ENCODE results near the gene CHD3.
"Not testable (repeated sequence)": the region's sequence is repeated elsewhere in the genome, so short reads cannot be mapped to it uniquely, and the experiment has no call there.

CHD3 gene

DNA sequence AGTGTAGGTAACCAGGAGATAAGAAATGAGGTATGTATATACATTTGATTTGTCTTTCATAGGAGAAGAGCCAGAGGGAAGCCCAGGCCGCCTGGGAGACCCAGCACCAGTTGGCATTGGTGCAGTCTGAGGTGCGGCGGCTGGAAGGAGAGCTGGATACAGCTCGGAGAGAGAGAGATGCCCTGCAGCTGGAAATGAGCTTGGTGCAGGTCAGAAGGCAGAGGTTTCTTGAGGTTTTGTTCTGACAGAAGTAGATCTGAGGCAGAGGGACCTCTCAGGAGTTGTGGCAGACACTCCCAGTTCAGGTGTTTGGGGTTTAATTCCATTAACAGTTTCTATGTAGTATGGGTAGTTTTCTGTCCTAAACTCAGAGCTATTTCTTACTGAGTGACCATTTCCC, 51.4 kb downstream of the CHD3 start:
- DNase-seq = no peak

DNA sequence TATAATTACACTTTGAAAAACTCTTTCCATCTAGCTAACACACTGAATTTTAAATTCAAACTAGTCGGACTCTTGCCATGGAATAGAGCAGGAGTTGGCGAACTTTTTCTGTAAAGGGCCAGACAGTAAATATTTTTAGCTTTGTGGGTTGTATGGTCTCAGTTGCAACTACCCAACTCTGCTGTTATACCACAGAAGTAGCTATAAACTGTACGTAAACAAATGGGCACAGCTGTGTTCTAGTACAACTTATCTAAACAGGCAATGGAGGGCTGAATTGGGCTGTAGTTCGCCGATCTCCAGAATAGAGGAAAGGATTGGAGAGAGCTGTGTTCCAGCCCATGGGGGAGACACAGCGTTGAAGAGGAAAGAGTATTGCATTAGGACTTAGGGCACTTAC, 52.2 kb downstream of the CHD3 start:
- no peak for DNase-seq

DNA sequence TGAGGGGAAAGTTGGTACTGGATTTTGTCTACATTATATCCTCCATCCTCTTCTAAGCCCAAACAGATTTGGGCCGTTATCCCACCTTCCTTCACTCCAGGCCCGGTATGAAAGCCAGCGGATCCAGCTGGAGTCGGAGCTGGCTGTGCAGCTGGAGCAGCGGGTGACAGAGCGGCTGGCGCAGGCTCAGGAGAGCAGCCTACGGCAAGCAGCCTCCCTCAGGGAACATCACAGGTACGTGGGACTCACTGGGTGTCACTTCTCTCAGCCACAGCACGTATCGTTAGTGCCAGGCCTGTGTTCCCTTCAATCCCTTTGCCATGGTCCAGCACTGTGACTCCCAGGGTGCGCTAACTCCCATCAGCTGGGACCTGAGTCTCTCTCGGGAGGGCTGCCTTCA, 54.7 kb downstream of the CHD3 start:
- DNase-seq = no peak

DNA sequence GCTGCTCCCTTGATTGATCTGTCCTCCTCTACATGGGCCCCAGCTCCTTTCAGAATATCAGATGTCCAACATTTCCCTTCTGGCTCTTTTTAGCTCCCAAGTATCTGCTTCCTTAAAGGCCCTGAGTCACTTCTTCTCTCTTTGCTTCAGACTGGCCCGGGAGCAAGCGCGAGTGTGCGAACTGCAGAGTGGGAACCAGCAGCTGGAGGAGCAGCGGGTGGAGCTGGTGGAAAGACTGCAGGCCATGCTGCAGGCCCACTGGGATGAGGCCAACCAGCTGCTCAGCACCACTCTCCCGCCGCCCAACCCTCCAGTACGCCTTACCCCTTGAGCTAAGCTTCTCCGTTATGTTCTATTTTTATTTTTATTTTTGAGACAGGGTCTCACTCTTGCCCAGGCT, 55.7 kb downstream of the CHD3 start:
- no peak for DNase-seq

DNA sequence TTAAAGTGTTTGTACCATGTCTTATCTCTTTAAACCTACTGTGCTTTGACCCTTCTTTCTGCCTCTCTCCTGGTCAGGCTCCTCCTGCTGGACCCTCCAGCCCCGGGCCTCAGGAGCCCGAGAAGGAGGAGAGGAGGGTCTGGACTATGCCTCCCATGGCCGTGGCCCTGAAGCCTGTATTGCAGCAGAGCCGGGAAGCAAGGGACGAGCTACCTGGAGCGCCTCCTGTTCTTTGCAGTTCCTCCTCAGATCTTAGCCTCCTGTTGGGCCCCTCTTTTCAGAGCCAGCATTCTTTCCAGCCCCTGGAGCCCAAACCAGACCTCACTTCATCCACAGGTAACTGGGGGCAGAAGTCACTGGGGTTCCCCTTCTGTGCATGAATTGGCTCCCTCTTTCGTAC, 57.1 kb downstream of the CHD3 start:
- DNase-seq = no peak

DNA sequence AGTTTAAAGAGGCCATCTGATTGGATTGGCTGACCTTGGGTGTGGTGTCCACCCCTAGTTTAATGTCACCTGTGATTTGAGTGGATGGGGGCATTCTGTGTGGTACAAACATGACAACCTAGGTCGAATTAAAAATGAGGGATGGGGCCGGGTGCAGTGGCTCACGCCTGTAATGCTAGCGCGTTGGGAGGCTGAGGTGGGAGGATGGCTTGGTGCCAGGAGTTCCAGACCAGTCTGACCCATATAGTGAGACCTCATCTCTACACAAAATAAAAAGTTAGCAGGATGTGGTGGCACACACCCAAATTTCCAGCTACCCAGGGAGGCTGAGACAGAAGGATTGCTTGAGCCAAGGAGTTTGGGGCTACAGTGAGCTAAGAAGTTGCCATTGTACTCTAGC, 57.9 kb downstream of the CHD3 start:
- DNase-seq = no peak

DNA sequence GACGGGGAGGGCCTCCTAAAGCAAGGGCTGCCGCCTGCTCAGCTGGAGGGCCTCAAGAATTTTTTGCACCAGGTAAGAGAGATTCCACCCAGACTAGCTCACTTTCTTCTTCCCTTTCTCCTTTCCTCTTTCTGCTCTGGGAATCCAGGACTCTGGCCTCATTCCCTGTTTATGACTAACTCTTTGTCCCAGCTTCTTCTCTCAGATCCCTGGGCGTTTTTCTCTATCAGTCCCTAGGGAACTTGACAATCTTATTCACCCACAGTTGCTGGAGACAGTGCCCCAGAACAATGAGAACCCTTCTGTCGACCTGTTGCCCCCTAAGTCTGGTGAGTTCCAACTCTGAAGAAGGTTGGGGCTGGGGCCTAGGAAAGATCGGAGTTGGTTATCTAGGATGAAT, 59.1 kb downstream of the CHD3 start:
- no peak for DNase-seq

DNA sequence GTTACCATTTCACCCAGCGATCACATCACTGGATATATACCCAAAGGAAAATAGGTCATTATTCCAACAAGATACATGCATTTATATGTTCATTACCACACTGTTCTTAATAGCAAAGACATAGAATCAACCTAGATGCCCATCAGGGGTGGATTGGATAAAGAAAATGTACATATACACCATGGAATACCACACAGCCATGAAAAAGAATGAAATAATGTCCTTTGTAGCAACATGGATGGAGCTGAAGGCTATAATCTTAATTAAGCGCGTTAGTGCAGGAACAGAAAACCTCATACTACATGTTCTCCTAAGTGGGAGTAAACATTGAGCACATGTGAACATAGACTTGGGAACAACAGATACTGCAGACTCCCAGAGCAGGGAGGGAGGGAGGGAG, 62.0 kb downstream of the CHD3 start:
- no peak for DNase-seq

DNA sequence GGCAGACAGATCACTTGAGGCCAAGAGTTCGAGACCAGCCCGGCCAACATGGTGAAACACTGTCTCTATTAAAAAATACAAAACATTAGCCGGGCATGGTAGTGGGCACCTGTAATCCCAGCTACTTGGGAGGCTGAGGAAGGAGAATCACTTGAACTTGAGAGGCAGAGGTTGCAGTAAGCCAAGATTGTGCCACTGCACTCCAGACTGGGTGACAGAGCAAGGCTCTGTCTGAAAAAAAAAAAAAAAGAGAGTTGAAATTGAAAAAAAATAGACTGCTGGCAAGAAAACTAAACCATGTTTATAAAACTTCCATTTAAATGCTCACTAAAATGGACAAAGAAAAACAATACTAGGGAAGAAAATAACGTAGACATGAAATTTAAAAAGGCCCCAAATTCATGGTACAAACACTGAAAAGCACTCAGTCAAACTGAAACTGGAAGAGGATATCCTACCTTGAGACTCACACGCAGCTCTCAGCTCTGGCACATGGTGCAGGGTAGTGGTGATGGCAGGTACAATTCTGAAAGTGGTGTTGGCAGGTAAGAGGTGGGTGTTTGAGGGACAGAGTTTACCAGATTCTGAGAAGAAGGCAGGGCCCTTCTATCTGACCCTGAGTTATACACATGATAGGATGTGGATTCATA, 62.7 kb downstream of the CHD3 start:
- no peak for DNase-seq

DNA sequence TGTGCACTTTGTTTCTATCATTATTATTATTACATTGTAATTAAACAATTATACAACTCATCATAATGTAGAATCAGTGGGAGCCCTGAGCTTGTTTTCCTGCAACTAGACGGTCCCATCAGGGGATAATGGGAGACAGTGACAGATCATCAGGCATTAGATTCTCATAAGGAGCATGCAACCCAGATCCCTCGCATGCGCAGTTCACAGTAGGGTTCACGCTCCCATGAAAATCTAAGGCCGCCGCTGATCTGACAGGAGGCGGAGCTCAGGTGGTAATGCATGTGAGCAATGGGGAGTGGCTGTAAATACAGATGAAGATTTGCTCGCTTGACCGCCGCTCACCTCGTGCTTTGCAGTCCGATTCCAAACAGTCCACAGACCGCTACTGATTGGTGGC, 64.7 kb downstream of the CHD3 start:
- not testable (repeated sequence) for DNase-seq

DNA sequence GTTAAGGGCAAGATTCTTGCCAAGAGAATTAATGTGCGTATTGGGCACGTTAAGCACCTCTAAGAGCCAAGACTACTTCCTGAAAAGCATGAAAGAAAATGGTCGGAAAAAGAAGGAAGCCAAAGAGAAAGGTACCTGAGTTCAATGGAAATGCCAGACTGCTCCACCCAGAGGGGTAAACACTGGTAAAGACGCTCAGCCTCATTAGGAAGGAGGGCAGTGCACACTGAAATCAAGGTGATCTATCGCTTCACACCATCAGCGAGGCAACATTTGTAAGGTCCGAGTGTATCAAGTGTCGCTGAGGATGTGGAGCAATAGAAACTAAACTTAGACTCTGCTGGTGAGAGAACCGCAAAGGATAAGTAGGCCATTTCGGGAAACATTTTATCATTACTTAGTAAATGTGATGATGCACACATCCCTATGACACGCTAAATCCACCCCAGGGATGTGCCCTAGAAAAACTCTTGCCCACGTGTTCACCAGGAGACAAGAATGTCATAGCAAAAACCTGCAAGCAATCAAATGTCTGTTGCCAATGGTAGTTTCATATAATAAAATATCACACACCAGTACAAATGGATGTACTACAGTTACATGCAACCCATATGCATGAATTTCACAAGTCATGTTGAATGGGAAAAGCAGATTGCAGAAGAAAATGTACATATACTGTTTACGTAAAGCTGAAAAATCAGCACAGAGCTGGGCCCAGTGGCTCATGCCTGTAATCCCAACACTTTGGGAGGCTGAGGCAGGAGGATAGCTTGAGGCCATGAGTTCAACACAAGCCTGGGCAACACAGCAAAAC, 67.0 kb downstream of the CHD3 start:
- DNase-seq = no peak

DNA sequence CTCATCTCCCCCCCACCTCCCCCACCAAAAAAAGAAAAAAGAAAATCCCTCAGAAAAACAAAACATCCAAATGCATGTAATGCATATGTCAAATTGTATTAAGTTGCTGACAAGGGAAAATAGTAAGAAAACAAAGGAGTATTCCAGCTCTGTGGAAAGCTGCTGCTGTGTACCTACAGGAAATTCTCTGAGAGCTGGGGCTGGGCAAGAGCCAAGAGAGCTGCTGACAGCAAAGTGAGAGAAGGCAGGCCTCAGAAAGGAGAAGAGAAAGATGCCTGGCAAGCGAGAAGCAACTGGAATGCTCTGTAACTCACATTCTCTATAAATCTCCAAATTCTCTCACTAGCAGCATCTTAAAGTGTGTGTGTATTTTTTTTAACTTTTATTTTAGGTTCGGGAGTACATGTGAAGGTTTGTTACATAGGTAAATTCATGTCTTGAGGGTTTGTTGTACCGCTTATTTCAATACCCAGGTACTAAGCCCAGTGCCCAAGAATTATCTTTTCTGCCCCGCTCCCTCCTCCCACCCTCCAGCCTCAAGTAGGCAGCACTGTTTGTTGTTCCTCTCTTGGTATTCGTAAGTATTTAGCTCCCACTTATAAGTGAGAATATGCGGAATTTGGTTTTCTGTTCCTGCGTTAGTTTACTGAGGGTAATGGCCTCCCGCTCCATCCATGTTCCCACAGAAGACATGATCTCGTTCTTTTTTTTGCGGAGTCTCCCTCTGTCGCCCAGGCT, 67.8 kb downstream of the CHD3 start:
- DNase-seq = no peak

DNA sequence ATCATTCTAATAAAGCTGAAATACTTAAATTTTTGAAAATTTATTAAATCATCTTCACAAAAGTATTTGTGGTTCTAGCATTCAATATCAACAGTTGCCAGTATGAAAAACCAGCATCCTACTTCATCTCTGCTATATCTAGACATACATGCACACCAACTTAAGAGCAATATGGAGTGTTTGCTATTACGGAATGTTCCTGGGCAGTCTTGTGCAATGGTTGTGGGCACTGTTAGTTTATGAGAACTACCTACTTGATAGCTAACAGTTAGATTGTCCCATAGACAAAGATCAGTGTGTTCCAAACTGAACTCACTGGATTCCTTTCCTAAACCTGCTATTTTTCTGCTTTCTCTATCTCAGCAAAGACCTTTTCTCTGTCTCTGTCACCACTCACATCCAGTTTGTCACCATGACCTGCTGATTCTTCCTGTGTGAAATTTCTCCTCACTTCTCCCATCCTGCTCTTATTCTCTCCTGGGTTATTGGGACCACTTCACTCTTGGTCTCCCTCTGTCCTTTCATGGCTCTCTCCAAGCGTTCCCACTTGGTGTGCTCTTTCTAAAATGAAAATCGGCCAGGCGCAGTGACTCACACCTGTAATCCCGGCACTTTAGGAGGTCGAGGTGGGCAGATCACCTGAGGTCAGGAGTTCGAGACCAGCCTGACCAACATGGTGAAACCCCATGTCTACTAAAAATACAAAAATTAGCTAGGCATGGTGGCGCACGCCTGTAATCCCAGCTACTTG, 71.1 kb downstream of the CHD3 start:
- DNase-seq = no peak

DNA sequence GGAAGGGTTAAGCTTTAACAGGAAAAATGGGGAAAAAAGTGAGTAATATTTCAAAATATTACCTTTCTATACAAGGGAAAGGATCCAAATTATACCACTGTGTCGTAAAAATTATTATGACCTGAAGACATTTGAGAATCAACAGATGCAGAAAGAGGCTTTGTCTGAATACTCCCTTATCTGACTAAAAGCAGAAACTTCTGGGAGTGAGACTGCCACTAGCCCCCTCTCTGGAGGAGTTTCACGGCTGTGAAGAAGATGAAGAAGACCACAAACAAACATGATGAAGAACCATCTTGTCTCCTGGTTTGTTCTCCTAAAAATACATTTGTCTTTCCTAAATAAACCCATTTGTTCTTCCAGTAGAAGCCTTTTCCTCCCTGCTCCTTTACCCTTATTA, 72.8 kb downstream of the CHD3 start:
- DNase-seq = no peak

All from SHP77 treated with DMSO at 0.1 percent for 48 hours (cell line).